Mesenchymal stem cell (in vitro differentiated cells and primary cell): ENCODE measurements around the gene NUP188.

Experiments
- DNase-seq: peaks from one replicate; pipeline ENCODE4 v3.0.0-alpha.2; 2013
- H2AFZ ChIP-seq: one replicate; pipeline ENCODE4 v1.6.1; 2013; ENCODE audit warnings: low read depth, mild to moderate bottlenecking, control low read depth, inconsistent platforms, low read length, moderate library complexity
- H2AK5ac ChIP-seq: 2 replicates; pipeline ENCODE4 v1.6.1; 2013; ENCODE audit warnings: low read length, moderate library complexity, mild to moderate bottlenecking, inconsistent platforms; ENCODE audit not compliant: severe bottlenecking
- H2BK120ac ChIP-seq: one replicate; pipeline ENCODE4 v1.6.1; 2013; ENCODE audit warnings: low read depth, mild to moderate bottlenecking, inconsistent platforms, low read length, moderate library complexity
- H2BK12ac ChIP-seq, 2 experiments: one replicate each; pipeline ENCODE4 v1.6.1; 2013; ENCODE audit warnings: inconsistent platforms in 2 of 2, low read length in 2 of 2, mild to moderate bottlenecking in 2 of 2, moderate library complexity in 2 of 2, control low read depth in 1 of 2
- H2BK15ac ChIP-seq: one replicate; pipeline ENCODE4 v1.6.1; 2013; ENCODE audit warnings: mild to moderate bottlenecking, low read depth, inconsistent platforms; ENCODE audit not compliant: poor library complexity, severe bottlenecking
- H2BK5ac ChIP-seq: 2 replicates; pipeline ENCODE4 v1.6.1; 2013; ENCODE audit warnings: low read depth, mild to moderate bottlenecking, low read length, control low read depth, inconsistent platforms; ENCODE audit not compliant: poor library complexity, severe bottlenecking
- H3K14ac ChIP-seq, 2 experiments: one replicate each; pipeline ENCODE4 v1.6.1; 2013; ENCODE audit warnings: inconsistent platforms in 2 of 2, low read length in 2 of 2, control low read depth in 1 of 2, mild to moderate bottlenecking in 1 of 2, moderate library complexity in 1 of 2
- H3K18ac ChIP-seq, 2 experiments: one replicate each; pipeline ENCODE4 v1.6.1; 2013; ENCODE audit warnings: inconsistent platforms in 2 of 2, low read length in 2 of 2, control low read depth in 1 of 2, low read depth in 1 of 2, mild to moderate bottlenecking in 1 of 2
- H3K23ac ChIP-seq, 2 experiments: one replicate each; pipeline ENCODE4 v1.6.1; 2013; ENCODE audit warnings: inconsistent platforms in 2 of 2, low read length in 2 of 2, mild to moderate bottlenecking in 2 of 2, moderate library complexity in 2 of 2, control low read depth in 1 of 2
- H3K27ac ChIP-seq: 2 replicates; pipeline ENCODE4 v1.5.1; 2013; ENCODE audit warnings: mild to moderate bottlenecking, moderate library complexity, low read length, control low read depth, inconsistent platforms; ENCODE audit not compliant: poor library complexity, severe bottlenecking
- H3K27me3 ChIP-seq, 2 experiments: 2 replicates each; pipeline versions ENCODE4 v1.6.1 to v1.7.0; 2013; ENCODE audit warnings: low read length in 2 of 2, mild to moderate bottlenecking in 2 of 2, moderate library complexity in 2 of 2, control low read depth in 1 of 2, inconsistent platforms in 1 of 2; ENCODE audit not compliant: control insufficient read depth in 1 of 2, insufficient read depth in 1 of 2
- H3K36me3 ChIP-seq, 2 experiments: 2 replicates each; pipeline versions ENCODE4 v1.6.1 to v1.7.0; 2013; ENCODE audit warnings: low read length in 2 of 2, control low read depth in 1 of 2, inconsistent platforms in 1 of 2, low read depth in 1 of 2, mild to moderate bottlenecking in 1 of 2; ENCODE audit not compliant: insufficient read depth in 2 of 2, control insufficient read depth in 1 of 2
- H3K4ac ChIP-seq, 2 experiments: one replicate each; pipeline ENCODE4 v1.6.1; 2013; ENCODE audit warnings: inconsistent platforms in 2 of 2, low read length in 2 of 2, mild to moderate bottlenecking in 2 of 2, moderate library complexity in 2 of 2, control low read depth in 1 of 2, low read depth in 1 of 2
- H3K4me1 ChIP-seq: 2 replicates; pipeline ENCODE4 v1.6.1; 2013; ENCODE audit warnings: low read depth, low read length, control low read depth; ENCODE audit not compliant: control insufficient read depth, insufficient read depth
- H3K4me2 ChIP-seq: 2 replicates; pipeline ENCODE4 v1.6.1; 2013; ENCODE audit warnings: low read length, mild to moderate bottlenecking, inconsistent platforms; ENCODE audit not compliant: poor library complexity, severe bottlenecking
- H3K4me3 ChIP-seq, 2 experiments: 2 replicates each; pipeline versions ENCODE4 v1.5.1 to v1.7.0; 2013; ENCODE audit warnings: low read length in 2 of 2, mild to moderate bottlenecking in 2 of 2, control low read depth in 1 of 2, low read depth in 1 of 2; ENCODE audit not compliant: insufficient read depth in 1 of 2
- H3K79me1 ChIP-seq: replicated peaks from 2 replicates; pipeline ENCODE4 v1.6.1; 2013; ENCODE audit warnings: mild to moderate bottlenecking, control low read depth, low read length, inconsistent platforms; ENCODE audit not compliant: poor library complexity, severe bottlenecking
- H3K9ac ChIP-seq: 2 replicates; pipeline ENCODE4 v1.7.0; 2013; ENCODE audit warnings: mild to moderate bottlenecking, low read length, moderate library complexity
- H3K9me3 ChIP-seq: 2 replicates; pipeline ENCODE4 v1.7.0; 2013; ENCODE audit warnings: mild to moderate bottlenecking, low read length; ENCODE audit not compliant: control insufficient read depth
- H4K8ac ChIP-seq: one replicate; pipeline ENCODE4 v1.6.1; 2013; ENCODE audit warnings: inconsistent platforms, mild to moderate bottlenecking, low read length, moderate library complexity
- H4K91ac ChIP-seq: one replicate; pipeline ENCODE4 v1.6.1; 2013; ENCODE audit warnings: mild to moderate bottlenecking, low read length, inconsistent platforms
- WGBS: methylation state at CpG from one replicate; pipeline ENCODE4 v1.1.7; 2013; ENCODE audit warnings: mixed read lengths; 5-methylcytosine and 5-hydroxymethylcytosine counted together

The NUP188 gene

GRCh38 chr9:128933731-128934130, 13.8 kb upstream of the NUP188 start:
- DNase-seq, result no peak
- Histone ChIP-seq H2BK120ac (no peak overlapping the region), H3K23ac (no peak overlapping the region), H3K36me3 (peaks cover 9 to 10% of the 10 kb centered on the region in 2 experiments), H2BK5ac (no peak overlapping the region), H2BK15ac (no peak overlapping the region), H4K8ac (no peak overlapping the region), H3K14ac (no peak overlapping the region), H3K4me2 (no peak overlapping the region), H3K4me1 (no peaks in the 10 kb centered on the region), H3K79me1 (no peaks in the 10 kb centered on the region), H2AFZ (no peak overlapping the region), H3K9ac (no peak overlapping the region), H3K27me3 (no peaks in the 10 kb centered on the region), H3K18ac (no peak overlapping the region), H3K4ac (no peak overlapping the region), H3K27ac (no peak overlapping the region), H3K9me3 (no peaks in the 10 kb centered on the region), H4K91ac (no peak overlapping the region), H2AK5ac (no peak overlapping the region), H2BK12ac (no peak overlapping the region), H3K4me3 (no peak overlapping the region)
- 92% methylated on average over 5 of the region's 5 CpGs for WGBS

- H3K9me3 ChIP-seq, result no peaks in the 10 kb centered on the region
- no peaks in the 10 kb centered on the region for H3K4me1 ChIP-seq
- no peaks in the 10 kb centered on the region for H3K79me1 ChIP-seq
- H3K4me2 ChIP-seq, result no peak overlapping the region
- DNase-seq, result no peak
- H3K23ac ChIP-seq, result no peak overlapping the region
- no peak overlapping the region for H3K14ac ChIP-seq
- no peak overlapping the region for H3K27ac ChIP-seq
- no peak overlapping the region for H2BK120ac ChIP-seq
- H3K27me3 ChIP-seq, result no peaks in the 10 kb centered on the region
- no peak overlapping the region for H3K4me3 ChIP-seq
- no peak overlapping the region for H2AFZ ChIP-seq
- H3K4ac ChIP-seq, result no peak overlapping the region
- WGBS, result 93% methylated on average over 10 of the region's 11 CpGs
- H2AK5ac ChIP-seq, result no peak overlapping the region
- H2BK12ac ChIP-seq, result no peak overlapping the region
- H3K18ac ChIP-seq, result no peak overlapping the region
- no peak overlapping the region for H4K91ac ChIP-seq
- H2BK15ac ChIP-seq, result no peak overlapping the region
- H3K36me3 ChIP-seq, result peaks cover 11 to 15% of the 10 kb centered on the region in 2 experiments
- H2BK5ac ChIP-seq, result no peak overlapping the region
- no peak overlapping the region for H4K8ac ChIP-seq
- H3K9ac ChIP-seq, result no peak overlapping the region
Observed at GRCh38 chr9:128936171-128936865, 11.2 kb upstream of the NUP188 start.

- H2BK5ac ChIP-seq, result no peak overlapping the region
- no peak overlapping the region for H2AK5ac ChIP-seq
- H3K14ac ChIP-seq, result no peak overlapping the region
- no peak overlapping the region for H2BK12ac ChIP-seq
- WGBS, result 97% methylated on average over 9 of the region's 9 CpGs
- no peaks in the 10 kb centered on the region for H3K9me3 ChIP-seq
- H3K18ac ChIP-seq, result no peak overlapping the region
- H2AFZ ChIP-seq, result no peak overlapping the region
- no peak overlapping the region for H3K4me3 ChIP-seq
- no peak overlapping the region for H4K8ac ChIP-seq
- no peak overlapping the region for H4K91ac ChIP-seq
- H3K4me2 ChIP-seq, result no peak overlapping the region
- peaks cover 20 to 24% of the 10 kb centered on the region in 2 experiments for H3K36me3 ChIP-seq
- no peak overlapping the region for H3K23ac ChIP-seq
- no peak overlapping the region for H2BK120ac ChIP-seq
- H3K4ac ChIP-seq, result no peak overlapping the region
- no peak overlapping the region for H2BK15ac ChIP-seq
- no peak overlapping the region for H3K27ac ChIP-seq
- peaks cover 3% of the 10 kb centered on the region for H3K79me1 ChIP-seq
- no peak overlapping the region for H3K9ac ChIP-seq
- H3K4me1 ChIP-seq, result peaks cover 1% of the 10 kb centered on the region
- DNase-seq, result no peak
- no peaks in the 10 kb centered on the region for H3K27me3 ChIP-seq
Observed at GRCh38 chr9:128937310-128938165, 10.0 kb upstream of the NUP188 start.

GRCh38 chr9:128940271-128940921, 7.1 kb upstream of the NUP188 start:
- peaks cover 2% of the 10 kb centered on the region for H3K4me1 ChIP-seq
- no peak overlapping the region for H3K23ac ChIP-seq
- 80% methylated on average over 13 of the region's 15 CpGs for WGBS
- no peak overlapping the region for H2BK5ac ChIP-seq
- H3K4ac ChIP-seq, result no peak overlapping the region
- no peaks in the 10 kb centered on the region for H3K27me3 ChIP-seq
- H4K8ac ChIP-seq, result no peak overlapping the region
- no peak overlapping the region for H4K91ac ChIP-seq
- H3K4me2 ChIP-seq, result no peak overlapping the region
- no peak for DNase-seq
- no peak overlapping the region for H3K14ac ChIP-seq
- peaks cover 13% of the 10 kb centered on the region for H3K79me1 ChIP-seq
- H3K9ac ChIP-seq, result no peak overlapping the region
- H3K27ac ChIP-seq, result no peak overlapping the region
- H3K9me3 ChIP-seq, result no peaks in the 10 kb centered on the region
- H2AK5ac ChIP-seq, result no peak overlapping the region
- peaks cover 36 to 37% of the 10 kb centered on the region in 2 experiments for H3K36me3 ChIP-seq
- H2AFZ ChIP-seq, result no peak overlapping the region
- no peak overlapping the region for H2BK120ac ChIP-seq
- no peak overlapping the region for H2BK15ac ChIP-seq
- no peak overlapping the region for H3K4me3 ChIP-seq
- H3K18ac ChIP-seq, result no peak overlapping the region
- no peak overlapping the region for H2BK12ac ChIP-seq
